CD4-positive, alpha-beta T cell treated with Interleukin-17A for 1 hour (primary cell): ENCODE data around the gene ZNF43.
"Not testable (repeated sequence)": the region's sequence is repeated elsewhere in the genome, so short reads cannot be mapped to it uniquely, and the experiment has no call there.

ENCODE experiments used
- DNase-seq: peaks from one replicate; pipeline ENCODE4 v3.0.0-alpha.2; 2020

ZNF43 gene

DNA sequence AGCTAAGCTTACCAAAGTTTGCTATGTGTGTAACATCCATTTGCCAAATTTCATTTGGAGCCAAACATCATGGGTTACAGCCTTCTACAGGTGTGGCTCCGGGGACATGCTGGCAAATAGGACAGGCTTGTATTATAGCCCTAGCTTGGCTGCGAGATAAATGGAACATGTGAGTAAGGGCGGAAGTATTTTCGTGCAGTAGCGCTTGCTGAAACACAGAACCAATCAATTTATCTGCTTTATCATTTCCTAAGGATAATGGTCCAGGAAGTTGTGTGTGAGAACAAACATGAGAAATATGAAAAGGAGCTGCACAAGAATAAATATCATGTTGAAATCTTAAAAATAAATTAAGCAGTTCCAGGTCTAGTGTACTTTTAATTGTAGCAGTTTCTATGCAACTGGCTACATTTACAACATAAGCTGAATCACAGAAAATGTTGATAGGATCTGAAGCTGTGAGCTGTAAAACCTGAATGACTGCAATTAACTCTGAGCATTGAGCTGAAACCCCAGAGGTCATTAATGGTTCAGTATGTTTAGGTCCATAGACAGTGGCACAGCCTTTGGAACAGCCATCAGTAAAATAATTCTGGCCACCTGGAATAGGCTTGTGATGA is 46.4 kb downstream of the ZNF43 start:
- no peak for DNase-seq

DNA sequence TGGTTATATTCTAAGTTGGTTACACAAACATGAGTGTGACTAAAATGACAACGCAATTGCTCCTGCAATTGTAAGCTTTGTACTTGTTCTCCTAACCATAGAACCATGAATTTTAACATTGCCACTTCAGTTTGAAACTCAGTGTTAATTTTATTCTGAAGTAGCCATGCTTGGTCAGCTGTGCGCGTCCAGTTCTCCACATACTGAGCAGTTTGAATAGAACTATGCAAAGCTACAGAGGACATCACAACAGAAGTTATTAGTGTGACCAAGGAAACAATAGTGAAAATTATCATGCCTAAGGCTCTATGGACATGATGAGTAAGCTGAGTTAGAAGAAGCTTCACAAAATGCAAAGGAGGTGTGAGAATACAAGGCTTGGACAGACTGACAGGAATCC is 49.0 kb downstream of the ZNF43 start:
- no peak for DNase-seq

DNA sequence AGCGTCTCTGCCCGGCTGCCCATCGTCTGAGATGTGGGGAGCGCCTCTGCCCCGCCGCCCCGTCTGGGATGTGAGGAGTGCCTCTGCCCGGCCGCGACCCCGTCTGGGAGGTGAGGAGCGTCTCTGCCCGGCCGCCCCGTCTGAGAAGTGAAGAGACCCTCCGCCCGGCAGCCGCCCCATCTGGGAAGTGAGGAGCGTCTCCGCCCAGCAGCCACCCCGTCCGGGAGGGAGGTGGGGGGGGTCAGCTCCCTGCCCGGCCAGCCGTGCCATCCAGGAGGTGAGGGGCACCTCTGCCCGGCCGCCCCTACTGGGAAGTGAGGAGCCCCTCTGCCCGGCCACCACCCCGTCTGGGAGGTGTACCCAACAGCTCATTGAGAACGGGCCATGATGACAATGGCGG is 60.2 kb downstream of the ZNF43 start:
- not testable (repeated sequence) for DNase-seq

DNA sequence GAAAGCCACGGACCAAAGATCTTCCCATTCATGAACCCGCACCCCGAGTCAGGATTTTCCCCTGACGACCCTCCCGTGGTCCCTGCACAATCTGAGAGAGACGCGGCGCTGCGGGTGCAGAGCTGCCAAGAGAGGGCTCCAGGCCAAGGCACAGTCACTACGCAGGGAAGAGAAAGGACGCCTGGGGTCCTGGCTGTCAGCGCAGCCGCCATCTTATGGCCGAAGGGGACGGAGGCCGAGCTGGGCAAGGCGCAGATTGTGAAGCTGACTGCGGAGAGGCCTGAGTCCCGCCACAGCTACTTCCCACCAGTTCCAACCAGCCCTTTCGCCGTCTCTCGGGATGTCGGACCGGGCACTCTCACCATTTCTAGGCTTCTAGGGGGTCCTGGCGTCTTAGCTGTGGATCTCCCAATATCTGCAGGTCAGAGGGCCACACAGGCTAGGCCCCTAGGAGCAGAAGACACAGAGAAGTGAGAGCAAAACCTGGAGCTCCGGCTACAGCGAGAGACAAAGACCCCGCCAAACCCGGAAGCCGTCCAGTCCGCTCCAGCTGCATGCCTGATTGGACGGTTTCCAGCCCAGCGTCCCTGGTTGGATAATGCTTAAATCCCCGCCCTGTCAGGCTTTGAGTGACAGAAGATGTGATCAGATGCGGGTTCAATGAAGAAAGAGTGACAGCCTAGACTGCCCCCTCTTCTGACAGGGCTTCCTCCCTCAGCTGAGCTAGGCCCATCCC is 68.7 kb downstream of the ZNF43 start, which contains the start of gene ZNF100:
Gene ZNF100 (minus strand): TSS at position 515 of the 736 bp plus-strand sequence. CDS start 150 bp downstream, at position 365.
- peak; percentile 91 for DNase-seq

DNA sequence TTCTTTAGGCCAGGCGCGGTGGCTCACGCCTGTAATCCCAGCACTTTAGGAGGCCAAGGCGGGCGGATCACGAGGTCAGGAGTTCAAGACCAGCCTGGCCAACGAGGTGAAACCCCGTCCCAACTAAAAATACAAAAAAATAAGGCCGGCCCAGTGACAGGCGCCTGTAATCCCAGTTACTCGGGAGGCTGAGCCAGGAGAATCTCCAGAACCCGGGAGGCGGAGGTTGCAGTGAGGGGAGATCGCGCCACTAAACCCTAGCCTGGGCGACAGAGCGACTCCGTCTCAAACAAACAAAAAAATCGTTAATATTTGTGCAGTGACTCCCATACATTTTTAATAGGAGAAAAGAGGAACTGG is 69.3 kb downstream of the ZNF43 start:
- DNase-seq = peak; percentile 10

DNA sequence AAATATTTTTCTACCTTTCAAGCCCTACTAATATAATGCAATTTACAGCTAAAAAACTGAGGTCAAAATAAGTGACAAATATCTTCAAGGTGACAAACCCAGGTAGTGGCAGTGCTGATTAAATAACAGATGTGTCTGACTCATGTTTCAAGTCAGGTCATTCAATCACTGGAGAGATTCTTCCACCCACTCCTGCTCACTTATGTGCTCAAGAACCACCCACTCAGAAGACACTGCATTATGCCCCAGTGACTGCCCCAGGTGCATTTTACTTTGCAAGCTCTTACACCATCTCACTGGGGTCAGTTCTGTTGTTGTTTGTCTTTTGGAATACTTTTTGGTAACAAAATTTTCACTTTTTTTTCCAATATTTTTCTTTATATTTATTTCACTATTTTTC is 70.8 kb downstream of the ZNF43 start:
- DNase-seq = no peak

DNA sequence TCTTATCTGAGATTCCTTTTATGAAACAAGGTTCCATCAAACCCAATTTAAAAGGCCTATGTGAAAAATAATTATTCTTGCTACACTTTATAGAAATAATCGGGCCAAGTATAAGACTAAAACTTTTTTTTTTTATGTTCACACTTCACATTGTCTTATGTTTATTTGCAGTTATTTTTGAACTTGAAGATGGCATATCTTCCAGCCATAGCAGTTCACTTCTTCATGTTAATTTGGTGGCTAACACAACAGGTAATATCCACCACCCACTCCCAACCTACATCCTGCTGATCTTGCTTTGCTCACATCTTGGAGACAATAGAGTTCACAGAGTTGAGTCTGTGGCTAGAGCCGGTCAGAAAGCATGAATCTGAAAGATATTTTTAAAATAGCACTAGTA is 74.4 kb downstream of the ZNF43 start:
- not testable (repeated sequence) for DNase-seq

DNA sequence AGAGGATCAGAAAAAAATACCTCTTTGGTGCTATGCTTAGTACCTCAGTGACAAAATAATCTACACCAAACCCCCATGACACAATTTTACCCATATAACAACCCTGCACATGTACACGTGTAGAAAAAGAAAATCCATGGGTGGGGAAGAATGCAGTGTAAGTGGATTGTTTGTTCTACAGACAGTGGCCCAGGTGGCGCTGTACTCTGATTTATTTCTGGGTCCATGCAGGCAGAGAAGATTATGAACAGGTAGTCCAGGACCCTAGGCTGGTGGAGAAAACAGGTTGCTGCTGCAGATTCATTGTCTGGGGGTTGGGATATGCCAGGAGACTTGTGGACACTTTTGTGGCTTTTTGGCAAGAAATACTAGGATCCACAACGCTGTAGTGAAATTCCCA is 77.7 kb downstream of the ZNF43 start:
- DNase-seq = no peak

DNA sequence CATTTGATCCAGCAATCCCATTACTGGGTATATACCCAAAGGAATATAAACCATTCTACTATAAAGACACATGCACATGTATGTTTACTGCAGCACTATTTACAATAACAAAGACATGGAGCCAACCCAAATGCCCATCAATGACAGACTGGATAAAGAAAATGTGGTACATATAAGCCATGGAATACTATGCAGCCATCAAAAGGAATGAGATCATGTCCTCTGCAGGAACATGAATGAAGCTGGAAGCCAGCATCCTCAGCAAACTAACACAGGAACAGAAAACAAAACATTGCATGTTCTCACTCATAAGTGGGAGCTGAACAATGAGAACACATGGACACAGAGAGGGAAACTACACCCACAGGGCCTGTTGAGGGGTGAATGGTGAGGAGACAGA is 80.4 kb downstream of the ZNF43 start:
- not testable (repeated sequence) for DNase-seq
